NCI-H526 (cell line): Measurements from ENCODE around the gene SOCS3.
"Not testable (repeated sequence)": the region's sequence is repeated elsewhere in the genome, so short reads cannot be mapped to it uniquely, and the experiment has no call there.

Source experiments
- DNase-seq, 2 experiments: peaks; one replicate each; lab custom pipeline; 2025; lab: John Stamatoyannopoulos, UW

The SOCS3 gene

DNA sequence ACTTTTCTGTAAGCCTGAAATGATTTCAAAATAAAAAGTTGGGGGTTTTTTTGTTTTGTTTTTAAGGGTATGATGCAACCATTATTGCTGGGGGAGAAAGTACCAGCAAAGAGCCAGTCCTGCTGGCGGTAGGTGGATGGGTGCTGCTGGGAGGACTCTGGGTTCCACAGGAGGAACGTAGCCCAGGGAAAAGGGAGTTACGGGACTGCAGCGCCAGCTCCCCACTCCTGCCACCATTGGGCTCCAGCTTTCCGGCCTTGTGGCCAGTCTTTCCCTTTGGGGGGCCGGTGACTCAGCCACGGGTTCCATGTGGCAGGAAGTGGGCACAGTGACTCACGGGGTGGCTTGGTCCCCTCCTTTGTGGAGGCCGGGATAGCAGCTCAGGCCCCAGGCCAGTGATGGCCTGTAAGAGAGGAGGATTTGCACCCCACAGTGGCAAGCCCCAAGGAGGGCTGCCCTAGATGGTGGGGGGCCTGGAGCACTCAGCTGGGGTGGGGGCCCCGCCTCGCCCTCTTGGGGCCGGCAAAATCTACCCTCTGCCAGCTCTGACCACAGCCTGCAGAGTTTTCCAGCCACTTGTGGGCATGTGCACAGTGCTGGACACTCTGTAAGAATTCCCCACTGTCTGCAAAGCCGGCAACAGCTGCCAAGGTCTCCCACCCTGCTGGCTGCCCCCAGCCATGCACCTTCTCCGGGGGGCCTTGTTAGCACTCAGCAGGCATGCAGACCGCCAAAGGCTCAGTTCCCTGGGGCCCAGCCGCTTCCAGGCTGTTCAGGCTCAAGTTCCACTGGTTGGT, 30.4 kb downstream of the SOCS3 start:
- DNase-seq, result no peak

GRCh38 chr17:78327880-78328279, 32.0 kb downstream of the SOCS3 start:
- no peak for DNase-seq

DNA sequence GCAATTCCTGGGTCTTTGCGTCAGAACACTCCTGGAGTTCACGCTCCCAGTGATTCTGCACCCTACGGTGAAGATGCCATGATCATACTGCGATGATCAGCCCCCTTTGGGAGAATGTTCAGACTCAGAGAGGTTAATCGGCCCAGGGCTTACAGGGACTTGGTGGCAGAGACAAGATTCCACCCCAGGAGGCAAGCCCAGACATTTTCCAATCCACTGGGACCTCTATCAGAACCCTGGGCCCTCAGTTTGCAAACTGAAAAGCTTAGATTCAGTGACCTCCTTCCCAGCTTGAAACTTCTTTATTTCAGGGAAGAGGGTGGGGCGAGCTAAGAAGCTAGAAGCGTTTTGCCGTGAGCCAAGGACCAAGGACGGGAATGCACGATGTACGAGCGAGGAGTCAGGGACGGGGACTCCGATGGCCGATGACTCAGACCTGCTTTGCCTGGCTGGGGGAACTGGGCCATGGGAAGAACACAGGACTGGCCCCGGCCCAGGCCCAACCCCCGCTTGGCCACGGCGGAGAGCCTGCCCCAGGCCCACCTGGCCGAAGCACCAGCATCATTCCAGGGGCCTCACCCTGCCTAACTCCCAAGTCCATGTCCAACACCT, 34.7 kb downstream of the SOCS3 start:
- DNase-seq, result no peak

GRCh38 chr17:78324391-78325075, 35.3 kb downstream of the SOCS3 start:
- peak in 1 of 2 experiments; percentile 22 for DNase-seq

- DNase-seq, result no peak
Measured at GRCh38 chr17:78323826-78324390, 36.0 kb downstream of the SOCS3 start.

DNA sequence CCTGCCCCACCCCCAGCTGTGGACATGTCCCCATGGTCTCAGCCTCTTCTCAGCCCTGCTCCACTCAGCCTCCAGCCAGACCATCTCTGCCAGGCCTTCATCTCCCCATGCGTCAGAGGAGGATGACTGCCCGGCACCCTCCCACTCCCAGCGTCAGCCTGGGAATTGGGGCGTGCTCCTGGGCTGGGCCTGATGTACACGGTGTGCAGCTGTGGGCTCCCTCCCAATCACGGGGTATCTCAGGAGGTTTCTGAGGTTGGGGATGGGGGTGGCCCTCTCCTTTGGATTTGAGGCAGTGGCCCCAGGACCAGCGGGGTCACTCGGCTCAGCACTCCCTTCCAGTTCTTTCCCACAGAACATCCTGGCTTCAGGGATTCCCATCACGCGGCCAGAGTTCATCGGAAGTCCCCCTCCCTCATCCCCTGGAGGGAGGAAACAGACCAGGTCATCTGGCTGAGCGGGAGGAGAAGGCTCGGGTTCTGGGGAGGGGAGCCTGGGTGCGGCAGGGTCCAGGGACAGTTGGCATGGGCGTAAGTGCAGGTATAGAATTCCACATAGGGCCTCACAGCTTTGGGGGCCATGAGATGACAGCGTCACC, 36.9 kb downstream of the SOCS3 start:
- no peak for DNase-seq

- DNase-seq, result no peak
Measured at GRCh38 chr17:78322327-78322857, 37.5 kb downstream of the SOCS3 start.

- no peak for DNase-seq
Measured at GRCh38 chr17:78318843-78319242, 41.0 kb downstream of the SOCS3 start.

- no peak for DNase-seq
Measured at GRCh38 chr17:78318407-78318806, 41.5 kb downstream of the SOCS3 start.

DNA sequence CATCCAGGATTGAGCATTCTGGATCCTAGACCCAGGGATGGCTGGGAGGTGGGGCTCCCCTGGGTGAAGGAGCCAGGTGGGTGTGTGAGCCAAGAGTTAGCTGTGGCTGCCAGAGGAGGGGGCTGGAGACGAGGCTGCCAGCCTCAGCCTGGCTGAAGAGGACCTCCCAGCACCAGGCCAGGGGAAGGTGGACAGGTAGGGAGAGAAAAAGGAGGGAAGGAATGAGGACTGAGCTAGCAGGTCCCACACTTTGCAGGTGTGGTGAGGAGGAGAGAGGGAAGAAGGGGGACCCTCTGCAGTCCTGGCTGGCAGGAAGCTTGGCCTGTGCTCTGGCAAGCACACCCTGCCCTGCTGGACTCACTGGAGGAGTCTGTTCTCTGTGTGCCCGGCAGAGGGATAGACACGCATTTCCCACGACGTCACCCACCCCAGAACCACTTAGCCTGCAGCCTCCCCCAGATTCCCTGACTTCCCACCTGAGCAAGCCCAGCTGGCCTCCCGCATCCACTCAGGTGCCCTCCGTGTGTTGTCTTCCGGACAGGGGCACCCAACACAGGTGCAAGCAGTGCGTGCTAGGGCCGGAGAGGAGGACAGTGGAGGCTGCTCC, 42.0 kb downstream of the SOCS3 start:
- no peak for DNase-seq

DNA sequence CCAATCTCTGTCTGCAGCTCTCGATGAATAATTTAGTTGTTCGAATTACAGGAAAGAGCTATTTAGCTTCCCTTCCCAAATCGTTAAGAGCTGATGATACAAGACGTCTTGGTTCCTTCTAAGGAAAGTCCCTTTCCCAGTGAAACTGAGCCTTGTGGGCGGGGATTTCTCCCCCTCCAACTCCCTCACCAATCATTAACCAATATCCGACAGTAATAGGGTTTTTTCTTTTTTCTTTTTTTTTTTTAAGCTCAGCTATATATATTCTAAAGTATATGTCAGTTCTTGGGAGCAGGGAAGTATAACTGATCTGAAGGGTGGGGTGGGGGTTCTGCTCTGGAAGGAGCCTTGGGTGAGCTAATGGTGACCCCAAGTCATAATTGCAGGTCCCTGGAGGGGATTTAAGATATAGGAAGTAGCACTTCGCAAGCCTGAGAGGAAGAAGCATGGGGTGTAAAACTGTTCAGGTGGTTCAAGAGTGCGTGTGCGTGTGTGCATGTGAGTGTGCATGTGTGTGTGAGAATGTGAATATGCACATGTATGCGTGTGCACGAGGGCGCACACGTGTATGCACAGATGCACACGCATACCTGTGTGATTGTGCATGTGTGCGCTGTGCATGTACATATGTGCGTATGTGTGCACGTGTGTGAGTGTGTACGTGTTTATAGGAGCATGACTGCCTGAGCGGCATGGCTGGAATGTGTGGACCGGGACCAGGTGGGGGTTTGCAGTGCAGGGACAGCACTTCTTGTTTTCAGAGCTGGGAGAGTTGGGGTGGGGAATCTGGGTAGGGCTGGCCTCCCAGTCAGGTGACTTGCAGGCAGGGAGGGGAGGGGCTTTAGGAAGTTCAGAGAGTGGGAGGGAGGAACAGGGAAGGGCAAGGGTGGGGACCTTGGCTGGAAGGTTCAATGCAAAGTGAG, 42.7 kb downstream of the SOCS3 start:
- DNase-seq, result peak in 1 of 2 experiments; percentile 23

- DNase-seq, result no peak
Measured at GRCh38 chr17:78316115-78316866, 43.6 kb downstream of the SOCS3 start.

DNA sequence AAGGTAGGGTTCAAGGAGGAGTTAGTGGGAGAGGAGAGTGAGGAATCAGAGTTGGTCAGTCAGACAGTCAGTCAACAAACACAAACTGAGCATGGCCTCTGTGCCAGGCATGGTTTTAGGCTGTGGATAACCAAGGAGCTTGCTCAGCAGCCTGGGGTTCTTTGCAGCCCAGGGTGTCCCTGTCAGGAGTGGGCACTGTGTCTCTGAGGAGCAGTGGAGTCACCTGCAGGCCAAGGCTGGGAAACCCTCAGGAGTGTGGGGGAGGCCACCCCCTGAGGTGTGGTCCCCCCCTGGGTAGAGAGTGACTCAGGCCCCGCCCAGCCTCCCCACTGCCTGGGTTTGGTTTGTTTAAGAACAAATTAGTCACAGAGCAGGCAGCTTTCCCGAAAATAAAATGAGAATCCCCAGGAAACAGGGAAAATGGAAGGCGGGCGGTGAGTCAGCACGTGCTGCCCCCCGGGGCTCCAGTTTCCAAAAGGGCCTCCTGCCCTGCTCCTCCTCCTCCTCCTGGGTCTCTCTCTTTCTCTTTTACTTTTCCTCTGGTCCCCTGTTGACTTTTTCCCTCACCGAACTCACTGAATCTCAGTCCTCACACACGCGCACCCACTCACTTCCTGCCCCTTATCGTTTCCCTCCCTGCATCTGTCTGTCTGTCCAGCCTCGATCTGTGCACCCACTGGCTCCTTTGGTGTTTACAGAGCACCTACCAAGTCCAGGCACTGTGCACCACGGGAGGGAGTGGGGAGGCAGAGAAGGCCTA, 44.3 kb downstream of the SOCS3 start:
- DNase-seq, result no peak

DNA sequence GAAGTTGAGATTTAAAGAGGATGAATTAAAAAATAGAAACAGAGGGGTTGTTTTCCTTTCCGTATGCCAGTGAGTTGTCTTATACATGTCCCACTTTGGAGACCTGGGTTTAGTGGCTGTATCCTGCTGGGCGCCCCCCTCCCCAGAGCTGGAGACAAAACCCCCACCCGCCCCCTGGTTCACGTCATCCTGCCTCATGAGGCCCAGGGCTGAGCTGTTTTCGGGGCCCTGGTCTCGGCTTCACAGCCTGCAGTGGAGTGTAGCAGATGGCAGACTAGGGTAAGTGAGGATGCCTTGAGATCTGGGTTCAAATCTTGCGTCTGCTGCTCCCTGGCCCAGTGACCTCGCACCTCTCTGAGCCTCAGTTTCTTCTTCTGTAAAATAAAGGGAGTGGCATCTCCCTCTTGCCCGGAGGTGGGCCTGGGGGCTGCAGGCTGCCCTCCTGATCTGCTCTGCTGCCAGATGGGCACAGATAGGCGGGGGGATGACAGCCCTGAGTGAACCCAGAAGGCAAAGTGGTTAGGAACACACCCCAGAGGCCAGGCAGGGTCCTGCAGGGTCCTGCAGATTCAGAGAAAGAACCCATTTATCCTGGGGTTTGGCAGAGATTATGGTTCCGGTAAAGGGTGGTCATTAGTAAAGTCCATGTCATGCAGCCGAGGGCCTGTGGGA, 45.1 kb downstream of the SOCS3 start:
- no peak for DNase-seq

- DNase-seq, result peak; percentile 69 to 94
Measured at GRCh38 chr17:78313735-78314648, 45.9 kb downstream of the SOCS3 start.

DNA sequence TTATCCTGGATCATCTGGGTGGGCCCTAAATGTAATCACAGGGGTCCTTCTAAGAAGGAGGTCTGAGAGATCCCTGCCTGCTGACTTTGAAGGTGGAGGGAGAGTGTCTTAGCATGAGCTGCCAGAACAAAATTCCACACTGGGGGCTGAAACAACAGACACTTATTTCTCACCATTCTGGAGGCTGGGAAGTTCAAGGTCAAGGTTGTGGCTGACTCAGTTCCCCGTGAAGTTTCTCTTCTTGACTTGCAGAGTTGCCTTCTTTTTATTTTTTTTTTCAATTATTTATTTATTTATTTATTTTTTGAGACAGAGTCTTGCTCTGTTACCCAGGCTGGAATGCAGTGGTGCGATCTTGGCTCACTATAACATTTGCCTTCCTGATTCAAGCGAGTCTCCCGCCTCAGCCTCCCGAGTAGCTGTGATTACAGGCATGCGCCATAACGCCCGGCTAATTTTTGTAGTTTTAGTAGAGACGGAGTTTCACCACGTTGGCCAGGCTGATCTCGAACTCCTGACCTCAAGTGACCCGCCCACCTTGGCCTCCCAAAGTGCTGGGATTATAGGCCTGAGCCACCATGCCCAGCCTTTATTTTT, 50.1 kb downstream of the SOCS3 start:
- DNase-seq, result not testable (repeated sequence)
